GM19324 (cell line): ENCODE results near the gene RPUSD1.

Experiments used
- ATAC-seq: cut with Tn5 transposase; IDR thresholded peaks from one replicate; pipeline ENCODE4 v1.9.1; 2021; ENCODE audit warnings: mild to moderate bottlenecking, moderate library complexity; ENCODE audit not compliant: unreplicated experiment, low FRiP score

The RPUSD1 gene

GRCh38 chr16:769184-769784 lies 18.9 kb downstream of the RPUSD1 start:
- ATAC-seq: no peak

GRCh38 chr16:768428-768827 lies 19.8 kb downstream of the RPUSD1 start:
- ATAC-seq: no peak

GRCh38 chr16:767743-768235 lies 20.4 kb downstream of the RPUSD1 start:
- no peak for ATAC-seq

- ATAC-seq: no peak
Observed at GRCh38 chr16:766820-767640, 21.2 kb downstream of the RPUSD1 start.

DNA sequence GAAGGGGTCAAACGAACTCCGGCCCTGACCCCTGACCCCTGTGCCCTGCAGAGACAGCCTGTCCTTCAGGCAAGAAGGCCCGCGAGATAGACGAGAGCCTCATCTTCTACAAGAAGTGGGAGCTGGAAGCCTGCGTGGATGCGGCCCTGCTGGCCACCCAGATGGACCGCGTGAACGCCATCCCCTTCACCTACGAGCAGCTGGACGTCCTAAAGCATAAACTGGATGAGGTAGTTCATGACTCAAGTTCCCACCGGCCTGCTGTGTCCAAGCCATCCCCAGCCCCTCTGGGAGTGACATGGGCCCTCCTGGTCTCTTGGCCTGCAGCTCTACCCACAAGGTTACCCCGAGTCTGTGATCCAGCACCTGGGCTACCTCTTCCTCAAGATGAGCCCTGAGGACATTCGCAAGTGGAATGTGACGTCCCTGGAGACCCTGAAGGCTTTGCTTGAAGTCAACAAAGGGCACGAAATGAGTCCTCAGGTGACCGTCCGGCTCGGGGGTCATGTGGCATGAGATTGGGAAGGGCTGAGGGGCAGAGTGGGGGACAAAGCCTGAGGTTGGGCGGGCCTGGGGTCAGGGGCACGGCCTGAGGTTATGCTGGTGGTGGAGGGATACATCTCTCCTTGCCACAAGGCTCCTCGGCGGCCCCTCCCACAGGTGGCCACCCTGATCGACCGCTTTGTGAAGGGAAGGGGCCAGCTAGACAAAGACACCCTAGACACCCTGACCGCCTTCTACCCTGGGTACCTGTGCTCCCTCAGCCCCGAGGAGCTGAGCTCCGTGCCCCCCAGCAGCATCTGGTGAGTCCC lies 22.0 kb downstream of the RPUSD1 start:
- ATAC-seq: no peak

- no peak for ATAC-seq
Observed at GRCh38 chr16:765488-765865, 22.7 kb downstream of the RPUSD1 start.

GRCh38 chr16:764848-765487 lies 23.2 kb downstream of the RPUSD1 start:
- ATAC-seq: no peak

DNA sequence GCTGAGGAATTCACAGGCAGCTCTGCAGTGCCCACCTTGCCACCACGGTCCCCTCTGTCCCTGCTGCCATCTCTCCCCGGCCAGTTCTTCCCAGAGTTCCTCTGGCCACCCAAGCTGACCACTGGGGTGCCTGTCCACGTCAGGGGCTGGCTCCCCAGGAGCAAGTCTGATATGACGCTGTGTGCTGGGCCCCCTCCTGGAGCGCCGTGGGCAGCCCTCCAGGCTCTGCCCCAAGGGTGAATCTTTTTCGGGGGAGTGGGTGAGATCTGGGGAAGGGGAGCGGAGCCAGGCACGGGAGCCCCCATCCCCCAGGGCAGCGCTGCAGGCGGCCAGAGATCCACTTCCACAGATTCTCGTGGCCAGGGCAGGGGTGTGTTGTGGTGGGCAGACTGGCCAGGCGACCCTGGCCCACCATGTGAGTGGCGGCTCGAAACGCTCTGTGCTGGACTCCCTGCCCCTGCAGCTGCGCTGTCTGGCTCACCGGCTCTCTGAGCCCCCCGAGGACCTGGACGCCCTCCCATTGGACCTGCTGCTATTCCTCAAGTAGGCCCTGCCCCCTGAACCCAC lies 23.9 kb downstream of the RPUSD1 start:
- ATAC-seq: no peak

- ATAC-seq: no peak
Observed at GRCh38 chr16:763369-764183, 24.6 kb downstream of the RPUSD1 start.

GRCh38 chr16:762595-763268 lies 25.4 kb downstream of the RPUSD1 start:
- no peak for ATAC-seq

GRCh38 chr16:761625-762513 lies 26.3 kb downstream of the RPUSD1 start:
- ATAC-seq: no peak

GRCh38 chr16:760545-761343 lies 27.4 kb downstream of the RPUSD1 start, which contains the start of gene MSLN:
TSS of gene MSLN (plus strand) at chr16:760734. CDS start at chr16:762681, 1,947 bp downstream.
- no peak for ATAC-seq

DNA sequence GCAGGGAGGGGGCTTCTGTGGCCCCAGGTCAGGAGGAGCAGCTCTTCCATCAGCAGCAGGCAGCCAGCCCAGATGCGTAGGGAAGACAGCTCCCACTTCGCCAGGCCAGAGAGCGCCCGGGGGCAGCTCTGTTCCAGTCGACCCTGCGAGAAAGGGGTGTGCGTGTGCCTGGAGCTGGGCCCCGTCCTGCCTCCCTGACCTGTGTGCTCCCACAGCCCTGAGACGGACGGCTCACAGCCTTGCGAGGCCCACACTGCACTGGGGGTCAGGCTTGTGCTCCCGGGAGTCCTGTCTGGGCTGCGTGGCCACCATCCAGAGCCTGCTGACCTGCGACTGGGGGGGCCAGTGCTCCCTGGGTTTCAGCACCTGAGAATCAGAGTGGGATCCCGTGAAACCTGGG lies 28.1 kb downstream of the RPUSD1 start:
- ATAC-seq: no peak

- no peak for ATAC-seq
Observed at GRCh38 chr16:759110-759910, 28.9 kb downstream of the RPUSD1 start.

GRCh38 chr16:756428-756827 lies 31.8 kb downstream of the RPUSD1 start:
- no peak for ATAC-seq

DNA sequence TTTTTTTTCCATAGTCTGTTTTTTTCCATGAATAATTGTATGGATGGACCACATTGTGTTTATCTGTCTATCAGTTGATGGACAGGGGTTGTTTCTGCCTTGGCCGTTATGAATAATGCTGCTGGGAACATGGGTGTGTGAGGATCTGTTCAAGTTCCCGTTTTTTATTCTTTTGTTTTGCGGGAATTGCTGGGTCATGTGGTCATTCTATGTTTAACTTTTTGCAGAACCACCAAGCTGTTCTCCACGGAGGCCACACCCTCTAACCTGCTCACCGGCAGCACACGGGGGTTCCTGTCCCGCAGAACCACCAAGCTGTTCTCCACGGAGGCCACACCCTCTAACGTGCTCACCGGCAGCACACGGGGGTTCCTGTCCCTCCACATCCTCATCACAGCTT lies 33.5 kb downstream of the RPUSD1 start:
- no peak for ATAC-seq
